Activated T-cell treated with anti-CD3 and anti-CD28 coated beads for 4 hours (primary cell): ENCODE data around the gene HSD17B1.

Source experiments
- DNase-seq: peaks from one replicate; pipeline ENCODE4 v3.0.0-alpha.2; 2020

HSD17B1 gene

GRCh38 chr17:42568341-42569111 lies 15.8 kb downstream of the HSD17B1 start:
- DNase-seq = no peak

DNA sequence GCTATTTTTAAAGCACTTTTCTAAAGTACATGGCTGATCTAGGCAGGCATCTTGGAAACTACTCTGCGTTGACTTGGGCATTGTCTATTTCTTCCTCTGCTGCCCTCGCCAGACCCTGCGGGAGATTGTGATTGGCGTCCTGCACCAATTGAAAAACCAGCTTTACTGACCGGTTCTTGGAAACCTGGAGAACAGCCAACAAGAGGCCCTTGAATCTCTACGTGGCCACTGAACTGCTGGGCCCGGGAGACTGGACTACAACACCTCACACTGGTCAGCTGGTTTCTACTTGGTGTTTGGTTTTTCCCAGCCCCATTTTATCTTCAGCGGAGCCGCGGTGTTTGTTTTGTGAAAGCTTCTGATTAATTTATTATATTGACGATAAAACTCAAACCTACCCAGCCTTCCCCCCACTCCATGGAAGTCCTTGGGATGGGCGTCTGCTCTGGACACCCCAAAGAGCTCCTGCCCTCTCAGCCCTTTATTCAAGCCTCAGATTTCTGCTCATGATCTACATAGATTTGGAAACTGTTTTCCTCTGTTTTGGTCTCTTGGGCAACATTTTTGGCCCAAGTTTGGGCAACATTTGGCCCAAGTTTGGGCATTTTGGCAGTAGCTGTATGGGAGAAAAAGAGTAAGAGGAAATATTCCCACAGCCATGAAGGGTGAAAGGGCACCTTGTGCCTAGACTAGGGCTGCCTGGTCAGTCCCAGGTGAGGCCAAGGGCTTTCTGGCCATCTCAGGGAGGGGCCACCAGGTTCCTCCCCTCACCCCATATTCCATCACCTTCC lies 18.9 kb downstream of the HSD17B1 start:
- no peak for DNase-seq

- no peak for DNase-seq
Measured at GRCh38 chr17:42573095-42573494, 20.4 kb downstream of the HSD17B1 start.

DNA sequence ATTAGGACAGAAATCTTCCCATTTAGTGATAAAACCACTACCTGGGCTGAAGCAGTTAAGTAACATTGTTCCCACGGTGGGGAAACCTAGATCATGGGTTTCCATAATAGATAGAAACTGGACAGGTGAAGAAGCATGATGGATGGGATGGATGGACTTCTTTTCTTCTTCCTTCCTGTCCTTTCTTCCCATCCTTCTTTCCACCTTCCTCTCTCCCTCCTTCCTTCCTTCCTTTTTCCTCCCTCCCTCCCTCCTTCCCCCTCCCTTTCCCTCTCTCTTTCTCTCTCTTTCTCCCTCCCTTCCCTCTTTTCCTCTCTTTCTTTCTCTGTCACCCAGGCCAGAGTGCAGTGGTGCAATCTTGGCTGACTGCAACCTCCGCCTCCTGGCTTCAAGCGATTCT lies 21.7 kb downstream of the HSD17B1 start:
- no peak for DNase-seq

DNA sequence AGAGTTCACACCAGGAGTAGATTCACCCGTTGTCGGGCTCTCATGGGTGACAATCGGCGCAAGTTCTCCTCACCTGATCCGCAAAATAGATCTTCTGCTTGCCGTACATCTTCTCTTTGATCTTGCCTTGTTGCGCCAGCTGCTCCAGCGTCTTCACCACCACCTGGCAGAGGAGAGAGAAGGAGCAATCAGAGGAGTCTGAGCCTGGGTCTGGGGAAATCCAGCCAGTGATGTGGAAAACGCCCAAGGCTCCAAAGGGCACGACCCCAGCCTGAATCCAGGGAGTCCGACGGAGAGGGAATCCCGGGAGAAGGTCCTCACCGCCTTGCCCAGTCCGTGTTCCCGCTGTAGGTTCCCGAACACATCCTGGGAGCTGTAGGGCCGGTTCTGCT lies 24.4 kb downstream of the HSD17B1 start:
- no peak for DNase-seq

GRCh38 chr17:42577532-42578281 lies 25.0 kb downstream of the HSD17B1 start, which contains the start of gene PSMC3IP:
PSMC3IP (minus strand) TSS chr17:42577729; CDS start chr17:42577686, 43 bp downstream.
- DNase-seq = peak; percentile 88

DNA sequence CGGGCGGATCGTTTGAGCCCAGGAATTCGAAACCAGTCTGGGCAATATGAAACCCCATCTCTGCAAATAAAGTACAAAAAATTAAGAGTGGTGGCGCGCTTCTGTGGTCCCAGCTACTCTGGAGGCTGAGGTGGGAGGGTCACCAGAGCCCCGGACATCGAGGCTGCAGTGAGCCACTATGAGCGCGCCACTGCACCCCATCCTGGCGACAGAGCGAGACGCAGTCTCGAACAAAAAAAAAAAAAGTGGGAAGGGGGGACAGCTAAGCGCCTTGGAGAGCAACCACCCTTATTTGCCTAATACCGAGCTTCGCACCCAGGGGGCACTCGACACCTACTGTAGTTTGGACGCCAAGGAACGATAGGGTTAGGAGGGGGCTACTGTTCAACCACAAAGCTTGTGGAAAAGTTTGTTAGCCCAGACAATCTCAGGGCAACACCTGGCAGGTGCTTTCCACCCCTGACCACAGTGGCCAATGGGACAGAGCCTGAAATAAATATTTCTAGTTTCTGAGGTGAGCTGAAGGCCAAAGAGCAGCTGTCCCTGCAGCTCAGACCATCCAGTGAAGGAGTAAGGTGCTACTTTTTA lies 25.7 kb downstream of the HSD17B1 start:
- peak; percentile 70 for DNase-seq

- no peak for DNase-seq
Measured at GRCh38 chr17:42579794-42580551, 27.2 kb downstream of the HSD17B1 start.

DNA sequence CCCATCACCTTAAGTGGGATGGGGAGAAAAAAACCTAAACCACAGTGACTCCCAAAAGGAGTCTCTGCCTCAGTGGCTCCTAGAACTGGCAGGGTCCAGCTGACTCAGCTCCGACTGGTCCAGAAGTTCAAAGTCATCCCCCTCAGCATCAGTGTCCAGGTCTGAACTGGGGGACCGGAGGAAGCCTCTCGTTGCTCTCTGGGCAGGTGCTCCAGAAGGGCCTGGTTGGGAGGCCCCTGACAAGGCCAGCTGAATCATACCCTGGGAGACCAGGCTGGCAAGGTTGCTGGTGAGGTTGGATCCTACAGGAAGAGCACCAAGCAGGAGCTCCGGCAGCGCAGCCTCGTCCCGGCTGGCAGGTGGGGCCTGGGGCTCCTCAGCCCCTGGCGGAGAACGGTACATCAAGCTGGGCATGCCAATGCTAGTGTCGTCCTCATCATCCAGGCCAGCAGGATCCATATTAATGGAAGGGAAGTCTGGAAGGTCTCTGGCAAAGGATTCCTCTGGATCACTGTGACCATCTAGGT lies 29.1 kb downstream of the HSD17B1 start:
- no peak for DNase-seq

GRCh38 chr17:42584880-42585279 lies 32.2 kb downstream of the HSD17B1 start:
- DNase-seq = no peak

DNA sequence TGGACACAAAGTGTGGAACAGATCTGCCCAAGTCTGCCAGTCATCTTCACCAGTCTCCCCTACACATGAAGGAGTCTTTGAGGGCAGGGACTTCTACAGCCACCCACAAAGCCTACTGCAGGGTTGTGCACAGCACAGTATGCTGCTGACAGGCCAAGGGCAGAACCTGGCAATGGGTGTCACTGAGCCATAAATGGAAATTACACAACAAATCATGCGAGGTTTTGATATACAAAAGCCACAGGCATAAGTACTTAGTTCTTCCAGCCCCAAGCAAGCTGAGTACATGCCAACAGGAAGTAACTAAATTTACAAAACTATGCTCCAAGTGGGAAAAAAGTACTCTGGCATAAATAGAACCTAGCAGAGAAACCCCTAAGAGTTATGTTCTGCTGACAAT lies 32.6 kb downstream of the HSD17B1 start:
- no peak for DNase-seq

DNA sequence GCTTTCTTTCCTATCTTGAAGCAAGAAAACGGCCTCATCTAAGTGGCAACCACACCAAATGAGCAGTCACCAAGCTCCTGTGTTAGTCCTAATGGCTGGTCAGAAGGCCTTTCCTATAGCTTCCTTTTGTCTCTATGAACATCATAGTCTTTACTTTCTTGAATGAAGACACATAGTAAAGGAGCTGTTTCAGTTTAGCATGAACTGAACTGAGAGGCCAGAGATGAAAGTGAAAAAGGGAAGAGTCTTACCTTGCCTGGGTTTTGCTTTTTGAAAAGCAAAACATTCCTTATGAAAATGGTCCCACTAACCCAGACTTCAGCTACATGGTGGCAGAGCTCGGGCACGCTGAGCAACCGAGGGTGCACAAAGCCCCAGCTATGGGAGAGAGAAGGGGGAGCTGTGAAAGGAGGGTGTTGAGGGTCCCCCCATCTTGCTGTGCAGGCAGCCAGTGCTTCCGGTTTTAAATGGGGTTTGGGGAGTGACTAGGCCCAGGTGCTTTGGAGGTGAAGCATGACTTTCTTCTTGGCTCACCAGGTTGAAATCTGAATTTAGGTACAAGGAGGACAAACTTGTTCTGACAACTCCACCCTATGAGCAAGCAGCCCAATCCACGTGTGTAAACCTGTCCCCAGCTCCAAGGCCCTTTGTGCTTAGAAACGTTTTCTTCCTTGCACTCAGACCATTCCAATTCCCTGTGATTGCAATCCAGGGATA lies 33.9 kb downstream of the HSD17B1 start:
- no peak for DNase-seq

DNA sequence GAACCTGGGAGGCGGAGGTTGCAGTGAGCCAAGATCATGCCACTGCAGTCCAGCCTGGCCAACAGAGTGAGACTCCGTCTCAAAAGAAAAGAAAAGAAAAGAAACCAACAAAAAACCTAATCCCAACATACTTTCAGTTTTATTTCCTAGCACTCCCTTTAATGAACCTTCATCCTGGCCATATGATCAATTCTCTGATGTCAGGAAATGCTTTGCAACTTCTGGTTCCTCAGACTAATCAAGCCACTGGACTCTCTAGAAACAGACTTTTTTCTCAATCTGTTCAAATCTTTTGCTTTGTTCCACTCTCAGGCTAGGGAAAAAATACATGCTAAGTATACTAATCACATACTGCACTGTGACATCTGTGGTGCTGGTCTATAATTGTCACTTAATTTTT lies 38.2 kb downstream of the HSD17B1 start:
- DNase-seq = no peak

DNA sequence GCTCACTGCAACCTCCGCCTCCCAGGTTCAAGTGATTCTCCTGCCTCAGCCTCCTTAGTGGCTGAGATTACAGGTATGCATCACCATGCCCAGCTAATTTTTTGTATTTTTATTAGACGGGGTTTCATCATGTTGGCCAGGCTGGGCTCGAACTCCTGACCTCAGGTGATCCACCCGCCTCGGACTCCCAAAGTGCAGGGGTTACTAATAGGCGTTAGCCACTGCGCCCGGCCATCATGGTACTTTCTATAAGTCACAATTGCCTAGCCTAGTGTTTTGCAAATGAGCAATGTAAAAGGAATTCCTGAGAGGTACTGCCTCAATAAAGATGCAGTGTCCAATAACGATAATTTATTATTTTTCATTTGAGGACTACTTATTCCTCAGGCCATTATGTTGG lies 38.7 kb downstream of the HSD17B1 start:
- no peak for DNase-seq

- DNase-seq = no peak
Measured at GRCh38 chr17:42596386-42596785, 43.7 kb downstream of the HSD17B1 start.

- DNase-seq = no peak
Measured at GRCh38 chr17:42598905-42599304, 46.2 kb downstream of the HSD17B1 start.

DNA sequence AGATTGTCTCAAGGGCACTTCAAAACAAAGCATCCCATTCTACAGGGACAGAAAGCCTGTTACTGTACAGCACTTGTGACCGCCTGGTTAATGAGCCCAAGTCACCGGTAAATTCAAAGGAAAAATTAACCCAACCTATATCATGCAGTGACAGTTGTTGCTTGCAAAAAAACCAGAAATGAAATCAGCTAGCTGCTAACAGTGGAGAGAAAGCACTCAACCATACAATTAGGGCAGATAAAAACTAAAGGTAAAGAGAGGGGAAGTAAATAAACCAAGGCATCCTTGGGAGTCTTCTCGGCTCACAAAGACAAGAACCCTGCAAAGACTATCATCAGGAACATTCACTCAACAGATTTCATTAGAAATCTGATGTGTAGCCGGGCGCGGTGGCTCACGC lies 50.6 kb downstream of the HSD17B1 start:
- no peak for DNase-seq
